H1 (cell line): ENCODE results near the gene MEF2C. TPM values are rescaled to one million over a fixed set of nuclear protein-coding genes. Genes with fewer than 3 reads are reported as not detected.

ENCODE experiments used
- BACH1 ChIP-seq: IDR thresholded peaks from 2 replicates; pipeline ENCODE4 v1.6.1; 2012; ENCODE audit warnings: low read length, improper control_type of control experiment
- BCL11A ChIP-seq, 2 experiments: IDR thresholded peaks; one replicate each; pipeline ENCODE4 v1.6.1; 2011; ENCODE audit warnings: low read depth in 2 of 2, low read length in 2 of 2, mild to moderate bottlenecking in 2 of 2
- CEBPB ChIP-seq: IDR thresholded peaks from 2 replicates; pipeline ENCODE4 v1.6.1; 2012; ENCODE audit warnings: low read depth, low read length
- CREB1 ChIP-seq: IDR thresholded peaks from 2 replicates; pipeline ENCODE4 v1.6.1; 2012; ENCODE audit warnings: inconsistent platforms
- GABPA ChIP-seq: IDR thresholded peaks from 2 replicates; pipeline ENCODE4 v1.6.1; 2011; ENCODE audit warnings: mild to moderate bottlenecking, low read length, moderate library complexity, borderline replicate concordance; ENCODE audit not compliant: insufficient read depth
- GTF2F1 ChIP-seq: IDR thresholded peaks from 2 replicates; pipeline ENCODE4 v1.6.1; 2012; ENCODE audit warnings: low read depth, low read length, improper control_type of control experiment, borderline replicate concordance
- HDAC2 ChIP-seq, 2 experiments: fragments of 300-600 bp in 1 of 2; sonication (generic) in 1 of 2; IDR thresholded peaks; 2 replicates each; pipeline ENCODE4 v1.6.1; 2011 to 2012; ENCODE audit warnings: low read depth in 2 of 2, low read length in 2 of 2, mild to moderate bottlenecking in 2 of 2, moderate library complexity in 2 of 2, borderline replicate concordance in 1 of 2, inconsistent platforms in 1 of 2
- KDM1A ChIP-seq: fragments of 200-600, 300-600 bp; sonication (generic); IDR thresholded peaks from 2 replicates; pipeline ENCODE4 v1.7.1; 2016; ENCODE audit warnings: mild to moderate bottlenecking, low read length, borderline replicate concordance
- KDM4A ChIP-seq: IDR thresholded peaks from one replicate; pipeline ENCODE4 v1.7.1; 2012; ENCODE audit warnings: low read depth, mild to moderate bottlenecking, moderate library complexity, low read length, inconsistent platforms; ENCODE audit not compliant: severe bottlenecking
- KDM5A ChIP-seq: fragments of 200-600 bp; IDR thresholded peaks from 2 replicates; pipeline ENCODE4 v1.7.1; 2012; ENCODE audit warnings: mild to moderate bottlenecking, low read length, inconsistent platforms, mixed read lengths
- PHF8 ChIP-seq: fragments of 200-600 bp; sonication (generic); conservative IDR thresholded peaks from 2 replicates; pipeline ENCODE4 v1.7.1; 2012; ENCODE audit warnings: low read depth, mild to moderate bottlenecking, inconsistent platforms, low read length, moderate library complexity
- RBBP5 ChIP-seq: IDR thresholded peaks from 2 replicates; pipeline ENCODE4 v1.7.1; 2012; ENCODE audit warnings: low read depth, mild to moderate bottlenecking, inconsistent platforms, low read length, moderate library complexity, borderline replicate concordance
- SAP30 ChIP-seq: fragments of 300-600 bp; sonication (generic); IDR thresholded peaks from 2 replicates; pipeline ENCODE4 v1.7.1; 2012; ENCODE audit warnings: low read length, moderate library complexity, mild to moderate bottlenecking, inconsistent platforms; ENCODE audit not compliant: insufficient read depth, insufficient replicate concordance
- SIN3A ChIP-seq, 2 experiments: IDR thresholded peaks in 1 of 2; conservative IDR thresholded peaks in 1 of 2; 2 replicates each; pipeline ENCODE4 v1.6.1; 2011 to 2012; ENCODE audit warnings: low read length in 2 of 2, improper control_type of control experiment in 1 of 2, low read depth in 1 of 2, mild to moderate bottlenecking in 1 of 2
- SIRT6 ChIP-seq: IDR thresholded peaks from one replicate; pipeline ENCODE4 v1.7.1; 2012; ENCODE audit warnings: low read length, inconsistent platforms
- SP4 ChIP-seq: IDR thresholded peaks from 2 replicates; pipeline ENCODE4 v1.6.1; 2012; ENCODE audit warnings: low read length, inconsistent platforms
- SUZ12 ChIP-seq: fragments of 200-600 bp; sonication (generic); IDR thresholded peaks from 2 replicates; pipeline ENCODE4 v1.6.1; 2012; ENCODE audit warnings: mild to moderate bottlenecking, inconsistent platforms, low read length, moderate library complexity, mixed read lengths
- TAF7 ChIP-seq: optimal IDR thresholded peaks from 2 replicates; pipeline ENCODE3; 2011; ENCODE audit warnings: low read depth, mild to moderate bottlenecking, inconsistent platforms, low read length, moderate library complexity, borderline replicate concordance
- TCF12 ChIP-seq: IDR thresholded peaks from 2 replicates; pipeline ENCODE4 v1.6.1; 2011; ENCODE audit warnings: low read depth, mild to moderate bottlenecking, low read length
- YY1 ChIP-seq: IDR thresholded peaks from 2 replicates; pipeline ENCODE4 v1.6.1; 2011; ENCODE audit warnings: low read depth, mild to moderate bottlenecking, low read length
- ZNF274 ChIP-seq: IDR thresholded peaks from 2 replicates; pipeline ENCODE4 v1.7.0; 2012; ENCODE audit warnings: low read length, borderline replicate concordance; ENCODE audit errors: extremely low read depth
- polyA plus RNA-seq, 7 experiments: library from polyadenylated mRNA; depleted of rRNA in 3 of 7; stranded (reverse) in 5 of 7; unstranded in 2 of 7; fragments of >200 nt in 5 of 7; fragments of 200-250 nt in 2 of 7; gene quantifications; 1 replicate in 5 of 7; 2 replicates in 1 of 7; 4 replicates in 1 of 7; pipeline versions ENCODE4 v1.2.1 to v1.2.3, GENCODE V29; 2011 to 2013; ENCODE audit warnings: missing spikeins in 2 of 7, mixed read lengths in 2 of 7
- total RNA-seq: library from RNA; stranded (reverse); fragmentation: NEBNext Ultra II Directional; extraction: Animal tissue kit (Norgen Biotek cat#: 25700); gene quantifications from 2 replicates; pipeline ENCODE4 v1.2.1, GENCODE V29; 2021
- TF ChIP-seq, protein P1 (sequence below): IDR thresholded peaks from 2 replicates; pipeline ENCODE4 v1.6.1; 2012; ENCODE audit warnings: low read length, inconsistent platforms

MEF2C gene
- total and polyA plus RNA-seq, 2 of the 8 experiments (the other 6 are each of a cell fraction or from before 2014, with no cell fraction given) = 0.59 to 0.99 TPM

- TF ChIP-seq KDM5A (no peak), CREB1 (no peak), CEBPB (no peak), SIRT6 (no peak), SAP30 (no peak), TAF7 (no peak), GTF2F1 (no peak), ZNF274 (no peak), HDAC2 (IDR thresholded peaks at IDR 0.05; ENCODE audit: borderline replicate concordance in 1 of 2, low read depth in 2 of 2, low read length in 2 of 2) (peak in 1 of 2 experiments; percentile 88; a peak in 1 of 4 replicates), PHF8 (peak; percentile 44; the same call in 1 of the 2 replicates), SIN3A (conservative IDR thresholded peaks at IDR 0.05 in 1 of 2, IDR thresholded peaks at IDR 0.05 in 1 of 2; ENCODE audit: low read depth in 1 of 2, low read length in 2 of 2) (no peak), KDM4A (peak; percentile 77), YY1 (peak; percentile 28; the same call in 1 of the 2 replicates), GABPA (no peak), TCF12 (0 out of 2 replicates have a peak, but pooled peaks have one; percentile 2), SP4 (no peak), SUZ12 (no peak), BCL11A (IDR thresholded peaks at IDR 0.05; ENCODE audit: low read depth in 2 of 2, low read length in 2 of 2) (no peak), RBBP5 (no peak), KDM1A (no peak), BACH1 (0 out of 2 replicates have a peak, but pooled peaks have one; percentile 12)
- TF ChIP-seq, protein P1, sequence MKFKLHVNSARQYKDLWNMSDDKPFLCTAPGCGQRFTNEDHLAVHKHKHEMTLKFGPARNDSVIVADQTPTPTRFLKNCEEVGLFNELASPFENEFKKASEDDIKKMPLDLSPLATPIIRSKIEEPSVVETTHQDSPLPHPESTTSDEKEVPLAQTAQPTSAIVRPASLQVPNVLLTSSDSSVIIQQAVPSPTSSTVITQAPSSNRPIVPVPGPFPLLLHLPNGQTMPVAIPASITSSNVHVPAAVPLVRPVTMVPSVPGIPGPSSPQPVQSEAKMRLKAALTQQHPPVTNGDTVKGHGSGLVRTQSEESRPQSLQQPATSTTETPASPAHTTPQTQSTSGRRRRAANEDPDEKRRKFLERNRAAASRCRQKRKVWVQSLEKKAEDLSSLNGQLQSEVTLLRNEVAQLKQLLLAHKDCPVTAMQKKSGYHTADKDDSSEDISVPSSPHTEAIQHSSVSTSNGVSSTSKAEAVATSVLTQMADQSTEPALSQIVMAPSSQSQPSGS = no peak
Observed at GRCh38 chr5:88889189-88890069, 6.4 kb upstream of the MEF2C start (continued).
